Neural cell (in vitro differentiated cells): ENCODE results near the gene ENKD1. TPM values are rescaled to one million over a fixed set of nuclear protein-coding genes. Genes with fewer than 3 reads are reported as not detected.

Source experiments
- H2AFZ ChIP-seq: fragments of 200-600, 300-800 bp; sonication (generic), shearing (Covaris generic); 2 replicates; pipeline ENCODE4 v1.6.0; 2014; ENCODE audit warnings: low read depth, mild to moderate bottlenecking, antibody characterized with exemption, low read length, moderate library complexity
- H3F3A ChIP-seq: fragments of 200-600 bp; shearing (Covaris generic); 2 replicates; pipeline ENCODE4 v1.6.1; 2016; ENCODE audit warnings: mild to moderate bottlenecking, moderate library complexity, mixed read lengths, antibody characterized with exemption, low read length; ENCODE audit not compliant: insufficient read depth, poor library complexity, severe bottlenecking
- H3K27ac ChIP-seq: fragments of 200-600, 300-800 bp; sonication (generic), shearing (Covaris generic); 2 replicates; pipeline ENCODE4 v1.5.1; 2014; ENCODE audit warnings: mild to moderate bottlenecking, low read length, moderate library complexity
- H3K27me3 ChIP-seq: fragments of 300-800, 200-600 bp; sonication (generic), shearing (Covaris generic); 2 replicates; pipeline ENCODE4 v1.6.0; 2014; ENCODE audit warnings: mild to moderate bottlenecking, low read depth, low read length, moderate library complexity; ENCODE audit not compliant: insufficient read depth
- H3K36me3 ChIP-seq: fragments of 300-800, 200-600 bp; sonication (generic), shearing (Covaris generic); 2 replicates; pipeline ENCODE4 v1.5.1; 2014; ENCODE audit warnings: mild to moderate bottlenecking, antibody characterized with exemption, low read length, moderate library complexity; ENCODE audit not compliant: insufficient read depth
- H3K4me2 ChIP-seq: fragments of 300-800, 200-600 bp; sonication (generic), shearing (Covaris generic); 2 replicates; pipeline ENCODE4 v1.6.0; 2014; ENCODE audit warnings: mild to moderate bottlenecking, low read length
- H3K4me3 ChIP-seq: fragments of 300-800, 200-600 bp; sonication (generic), shearing (Covaris generic); 2 replicates; pipeline ENCODE4 v1.5.1; 2014; ENCODE audit warnings: mild to moderate bottlenecking, low read length, moderate library complexity
- H3K79me2 ChIP-seq: fragments of 200-600 bp; shearing (Covaris generic); replicated peaks from 2 replicates; pipeline ENCODE4 v1.6.0; 2014; ENCODE audit warnings: mild to moderate bottlenecking, low read length, moderate library complexity; ENCODE audit not compliant: insufficient read depth
- H3K9ac ChIP-seq: fragments of 300-800, 200-600 bp; sonication (generic), shearing (Covaris generic); 2 replicates; pipeline ENCODE4 v1.6.1; 2016; ENCODE audit warnings: mild to moderate bottlenecking, low read length, mixed read lengths
- H3K9me2 ChIP-seq: fragments of 200-600 bp; shearing (Covaris generic); 2 replicates; pipeline ENCODE4 v1.6.1; 2016; ENCODE audit warnings: mild to moderate bottlenecking, low read length, mixed read lengths; ENCODE audit not compliant: insufficient read depth
- H3K9me3 ChIP-seq: fragments of 200-600, 300-800 bp; sonication (generic), shearing (Covaris generic); 2 replicates; pipeline ENCODE4 v1.6.1; 2016; ENCODE audit warnings: mild to moderate bottlenecking, mixed run types, low read length, moderate library complexity, mixed read lengths
- H4K20me1 ChIP-seq: fragments of 200-600 bp; shearing (Covaris generic); 2 replicates; pipeline ENCODE4 v1.6.1; 2016; ENCODE audit warnings: mild to moderate bottlenecking, mixed run types; ENCODE audit not compliant: insufficient read depth
- CTCF ChIP-seq: fragments of 450-650 bp; IDR thresholded peaks from 2 replicates; pipeline ENCODE4 v1.5.1; 2014; ENCODE audit warnings: antibody characterized with exemption, mild to moderate bottlenecking, moderate library complexity; ENCODE audit not compliant: poor library complexity, severe bottlenecking
- EP300 ChIP-seq: fragments of 450-650 bp; conservative IDR thresholded peaks from 2 replicates; pipeline ENCODE4 v1.6.1; 2014; ENCODE audit warnings: antibody characterized with exemption, mild to moderate bottlenecking, moderate library complexity; ENCODE audit not compliant: poor library complexity, severe bottlenecking
- EZH2 ChIP-seq: fragments of 200-600, 300-800 bp; shearing (Covaris generic), sonication (generic); IDR thresholded peaks from 2 replicates; pipeline ENCODE4 v1.6.1; 2014; ENCODE audit warnings: antibody characterized with exemption, low read length, borderline replicate concordance, mild to moderate bottlenecking; ENCODE audit not compliant: insufficient read depth, poor library complexity, severe bottlenecking
- MXI1 ChIP-seq: fragments of 450-650 bp; conservative IDR thresholded peaks from 2 replicates; pipeline ENCODE4 v1.6.1; 2014; ENCODE audit warnings: antibody characterized with exemption, mild to moderate bottlenecking; ENCODE audit not compliant: poor library complexity, severe bottlenecking
- POLR2AphosphoS5 ChIP-seq: IDR thresholded peaks from 2 replicates; pipeline ENCODE4 v1.6.1; 2012
- RAD21 ChIP-seq: fragments of 450-650 bp; conservative IDR thresholded peaks from 2 replicates; pipeline ENCODE4 v1.6.1; 2014; ENCODE audit warnings: antibody characterized with exemption, mild to moderate bottlenecking, moderate library complexity
- REST ChIP-seq: IDR thresholded peaks from 2 replicates; pipeline ENCODE4 v1.6.1; 2012; ENCODE audit warnings: borderline replicate concordance
- SMC3 ChIP-seq: fragments of 450-650 bp; conservative IDR thresholded peaks from 2 replicates; pipeline ENCODE4 v1.6.1; 2014; ENCODE audit warnings: antibody characterized with exemption, mild to moderate bottlenecking, moderate library complexity; ENCODE audit not compliant: poor library complexity
- TAF1 ChIP-seq: IDR thresholded peaks from 2 replicates; pipeline ENCODE4 v1.6.1; 2012; ENCODE audit warnings: low read depth
- polyA plus RNA-seq: library from polyadenylated mRNA; depleted of rRNA; stranded (reverse); fragments of >200 nt; gene quantifications from 2 replicates; pipeline ENCODE4 v1.2.3, GENCODE V29; 2014

The ENKD1 gene
- polyA plus RNA-seq, 1 donor from 2014 or later: 36.6 TPM

GRCh38 chr16:67645397-67646121 is 21.0 kb downstream of the ENKD1 start:
- Histone ChIP-seq H3K4me3 (no peak overlapping the region), H3K27ac (no peak overlapping the region), H3F3A (no peaks in the 10 kb centered on the region), H2AFZ (no peak overlapping the region), H4K20me1 (no peaks in the 10 kb centered on the region), H3K36me3 (no peaks in the 10 kb centered on the region), H3K27me3 (peaks cover 40% of the 10 kb centered on the region), H3K9me2 (no peaks in the 10 kb centered on the region), H3K9ac (no peak overlapping the region), H3K4me2 (no peak overlapping the region), H3K9me3 (no peaks in the 10 kb centered on the region), H3K79me2 (no peaks in the 10 kb centered on the region)
- TF ChIP-seq EZH2 (no peak), SMC3 (no peak), MXI1 (no peak), EP300 (no peak), CTCF (no peak), REST (no peak), RAD21 (no peak), POLR2AphosphoS5 (no peak), TAF1 (no peak)

GRCh38 chr16:67644038-67644437 is 22.5 kb downstream of the ENKD1 start:
- no peak overlapping the region for H2AFZ ChIP-seq
- no peaks in the 10 kb centered on the region for H3K79me2 ChIP-seq
- H3K4me3 ChIP-seq: no peak overlapping the region
- no peaks in the 10 kb centered on the region for H3F3A ChIP-seq
- peaks cover 35% of the 10 kb centered on the region for H3K27me3 ChIP-seq
- no peaks in the 10 kb centered on the region for H3K9me2 ChIP-seq
- H3K27ac ChIP-seq: no peak overlapping the region
- TF ChIP-seq TAF1 (no peak), REST (no peak), MXI1 (no peak), SMC3 (no peak), POLR2AphosphoS5 (no peak), CTCF (no peak), RAD21 (no peak)
- no peak overlapping the region for H3K9ac ChIP-seq
- H4K20me1 ChIP-seq: no peaks in the 10 kb centered on the region
- no peaks in the 10 kb centered on the region for H3K36me3 ChIP-seq
- H3K9me3 ChIP-seq: no peaks in the 10 kb centered on the region
- H3K4me2 ChIP-seq: no peak overlapping the region
